Fibroblast of the aortic adventitia (primary cell): Measurements from ENCODE around the gene ABCA2. TPM values are rescaled to one million over a fixed set of nuclear protein-coding genes. Genes with fewer than 3 reads are reported as not detected.

Source experiments
- DNase-seq: peaks from one replicate; pipeline ENCODE4 v3.0.0-alpha.2; 2010; ENCODE audit warnings: low read depth
- H3K4me3 ChIP-seq: 2 replicates; pipeline ENCODE4 v1.5.1; 2011; ENCODE audit warnings: low read depth, mild to moderate bottlenecking, control low read depth, low read length, moderate library complexity
- CTCF ChIP-seq: IDR thresholded peaks from 2 replicates; pipeline ENCODE4 v1.5.1; 2011; ENCODE audit warnings: mild to moderate bottlenecking, low read length, control low read depth, inconsistent platforms; ENCODE audit not compliant: insufficient read depth
- total RNA-seq: library from RNA; depleted of rRNA; stranded (reverse); fragments of >200 nt; gene quantifications from 2 replicates; pipeline ENCODE4 v1.2.3, GENCODE V29; 2012; ENCODE audit warnings: low replicate concordance

The ABCA2 gene
- total RNA-seq, 1 donor, result 21.0 TPM

- no peak for TF ChIP-seq CTCF
- peak overlapping the region; percentile 28 for H3K4me3 ChIP-seq
- DNase-seq, result peak; percentile 10
Observed at GRCh38 chr9:136995362-136995761, 32.7 kb downstream of the ABCA2 start.

GRCh38 chr9:136994888-136995230 lies 33.2 kb downstream of the ABCA2 start:
- no peak overlapping the region for H3K4me3 ChIP-seq
- DNase-seq, result no peak
- no peak for TF ChIP-seq CTCF

- no peak for TF ChIP-seq CTCF
- H3K4me3 ChIP-seq, result no peak overlapping the region
- no peak for DNase-seq
Observed at GRCh38 chr9:136994180-136994887, 33.7 kb downstream of the ABCA2 start.

GRCh38 chr9:136992819-136993369 lies 35.1 kb downstream of the ABCA2 start:
- H3K4me3 ChIP-seq, result peak overlapping the region; percentile 74
- no peak for DNase-seq
- no peak for TF ChIP-seq CTCF

- peak; percentile 80 for DNase-seq
- H3K4me3 ChIP-seq, result peak within 1 kb of the TSS; percentile 74
- TF ChIP-seq CTCF, result no peak
Observed at GRCh38 chr9:136991993-136992818, 35.8 kb downstream of the ABCA2 start, which contains the start of gene PAXX. PAXX (plus strand) TSS chr9:136992422; CDS start chr9:136992444, 22 bp downstream.

- no peak for DNase-seq
- H3K4me3 ChIP-seq, result no peak overlapping the region
- no peak for TF ChIP-seq CTCF
Observed at GRCh38 chr9:136990242-136990911, 37.7 kb downstream of the ABCA2 start.
